ENCODE data around the gene SOCS1.

SOCS1 gene

GRCh38 chr16:11231367-11231970, 24.5 kb downstream of the SOCS1 start:
- H3K9me3 ChIP-seq (ENCODE audit: control insufficient read depth, insufficient read depth, low read length): no peaks in the 10 kb centered on the region
- H4K20me1 ChIP-seq (ENCODE audit: control insufficient read depth, insufficient read depth, low read depth, low read length): no peaks in the 10 kb centered on the region
- H3K27ac ChIP-seq (ENCODE audit: low read depth, low read length): no peak overlapping the region
- peaks cover 41% of the 10 kb centered on the region for H3K27me3 ChIP-seq (ENCODE audit: control insufficient read depth, low read length)
- H3K79me2 ChIP-seq (ENCODE audit: control insufficient read depth, low read length): no peaks in the 10 kb centered on the region
- H3K4me3 ChIP-seq (ENCODE audit: low read length): no peak overlapping the region
- peaks cover 17% of the 10 kb centered on the region for H3K4me1 ChIP-seq (ENCODE audit: control insufficient read depth, low read length)
- TF ChIP-seq EZH2phosphoT487 (IDR thresholded peaks at IDR 0.05; ENCODE audit: borderline replicate concordance, low read length) (no peak), CTCF (IDR thresholded peaks at IDR 0.05; ENCODE audit: low read depth, low read length, poor library complexity, severe bottlenecking) (no peak)
- H3F3A ChIP-seq (ENCODE audit: control insufficient read depth, insufficient read depth): no peaks in the 10 kb centered on the region
- H3K36me3 ChIP-seq (ENCODE audit: control insufficient read depth, low read length): no peaks in the 10 kb centered on the region
- H3K9me2 ChIP-seq (replicated peaks; ENCODE audit: control insufficient read depth, low read length): no peaks in the 10 kb centered on the region
- H3K4me2 ChIP-seq (ENCODE audit: low read length): no peak overlapping the region

GRCh38 chr16:11229906-11230305, 26.1 kb downstream of the SOCS1 start:
- no peak for TF ChIP-seq EZH2phosphoT487 (IDR thresholded peaks at IDR 0.05; ENCODE audit: borderline replicate concordance, low read length)
- TF ChIP-seq CTCF (IDR thresholded peaks at IDR 0.05; ENCODE audit: low read depth, low read length, poor library complexity, severe bottlenecking): no peak
- Histone ChIP-seq H3K79me2 (ENCODE audit: control insufficient read depth, low read length) (no peaks in the 10 kb centered on the region), H3K4me1 (ENCODE audit: control insufficient read depth, low read length) (peaks cover 27% of the 10 kb centered on the region)

GRCh38 chr16:11229432-11229831, 26.6 kb downstream of the SOCS1 start:
- H3K9me2 ChIP-seq (replicated peaks; ENCODE audit: control insufficient read depth, low read length): no peaks in the 10 kb centered on the region
- H3K27me3 ChIP-seq (ENCODE audit: control insufficient read depth, low read length): peaks cover 55% of the 10 kb centered on the region
- H3K4me2 ChIP-seq (ENCODE audit: low read length): no peak overlapping the region
- H4K20me1 ChIP-seq (ENCODE audit: control insufficient read depth, insufficient read depth, low read depth, low read length): no peaks in the 10 kb centered on the region
- H3K4me3 ChIP-seq (ENCODE audit: low read length): no peak overlapping the region
- TF ChIP-seq CTCF (IDR thresholded peaks at IDR 0.05; ENCODE audit: low read depth, low read length, poor library complexity, severe bottlenecking): no peak
- no peak for TF ChIP-seq EZH2phosphoT487 (IDR thresholded peaks at IDR 0.05; ENCODE audit: borderline replicate concordance, low read length)
- no peaks in the 10 kb centered on the region for H3F3A ChIP-seq (ENCODE audit: control insufficient read depth, insufficient read depth)
- no peaks in the 10 kb centered on the region for H3K36me3 ChIP-seq (ENCODE audit: control insufficient read depth, low read length)
- H3K9me3 ChIP-seq (ENCODE audit: control insufficient read depth, insufficient read depth, low read length): no peaks in the 10 kb centered on the region
- H3K27ac ChIP-seq (ENCODE audit: low read depth, low read length): no peak overlapping the region
- no peaks in the 10 kb centered on the region for H3K79me2 ChIP-seq (ENCODE audit: control insufficient read depth, low read length)
- H3K4me1 ChIP-seq (ENCODE audit: control insufficient read depth, low read length): peaks cover 32% of the 10 kb centered on the region

More at GRCh38 chr16:11229906-11230305, 26.1 kb downstream of the SOCS1 start:
- Histone ChIP-seq H3K27ac (ENCODE audit: low read depth, low read length) (no peak overlapping the region), H3K27me3 (ENCODE audit: control insufficient read depth, low read length) (peaks cover 52% of the 10 kb centered on the region), H3K9me2 (replicated peaks; ENCODE audit: control insufficient read depth, low read length) (no peaks in the 10 kb centered on the region), H3K36me3 (ENCODE audit: control insufficient read depth, low read length) (no peaks in the 10 kb centered on the region), H3F3A (ENCODE audit: control insufficient read depth, insufficient read depth) (no peaks in the 10 kb centered on the region), H3K4me3 (ENCODE audit: low read length) (no peak overlapping the region), H3K4me2 (ENCODE audit: low read length) (no peak overlapping the region), H3K9me3 (ENCODE audit: control insufficient read depth, insufficient read depth, low read length) (no peaks in the 10 kb centered on the region), H4K20me1 (ENCODE audit: control insufficient read depth, insufficient read depth, low read depth, low read length) (no peaks in the 10 kb centered on the region)
